A673 (cell line): ENCODE data around the gene FAM234B. TPM values are rescaled to one million over a fixed set of nuclear protein-coding genes. Genes with fewer than 3 reads are reported as not detected.

ENCODE experiments used
- BruUV-seq: library from RNA; stranded (reverse); fragments of 400-500 nt; replicated peaks from 2 replicates; lab custom pipeline; 2021; lab: Mats Ljungman, UMichigan
- CTCF ChIA-PET: fragments of 300-600 bp; sonication (Branson Sonifier 250); formaldehyde crosslinking; loops from one replicate; lab custom pipeline; 2022; ENCODE audit warnings: antibody characterized with exemption; lab: Charles Lee
- POLR2A ChIA-PET: fragments of 300-600 bp; sonication (Branson Sonifier 250); formaldehyde crosslinking; loops from one replicate; lab custom pipeline; 2022; ENCODE audit warnings: antibody characterized with exemption; ENCODE audit not compliant: low non-redundant PET; lab: Charles Lee
- DNase-seq: peaks from one replicate; pipeline ENCODE4 v3.0.0-alpha.2; 2015; ENCODE audit warnings: low spot score
- H3K27ac ChIP-seq: fragments of 200-600 bp; sonication (generic); 2 replicates; pipeline ENCODE4 v1.5.1; 2016; ENCODE audit warnings: mixed run types, low read depth, mild to moderate bottlenecking, mixed read lengths, antibody characterized with exemption, low read length; ENCODE audit not compliant: poor library complexity, severe bottlenecking
- H3K27me3 ChIP-seq: fragments of 200-600 bp; sonication (generic); replicated peaks from 2 replicates; pipeline ENCODE4 v1.6.1; 2017; ENCODE audit warnings: mixed run types, low read depth, mild to moderate bottlenecking, mixed read lengths, antibody characterized with exemption, low read length; ENCODE audit not compliant: insufficient read depth, poor library complexity
- H3K36me3 ChIP-seq: fragments of 200-600 bp; sonication (generic); 2 replicates; pipeline ENCODE4 v1.6.1; 2016; ENCODE audit warnings: mixed run types, mild to moderate bottlenecking, mixed read lengths, antibody characterized with exemption, low read length; ENCODE audit not compliant: insufficient read depth, poor library complexity, severe bottlenecking
- H3K4me1 ChIP-seq: fragments of 200-600 bp; sonication (generic); 2 replicates; pipeline ENCODE4 v1.6.1; 2017; ENCODE audit warnings: mixed run types, mild to moderate bottlenecking, mixed read lengths, antibody characterized with exemption, low read length; ENCODE audit not compliant: insufficient read depth, poor library complexity, severe bottlenecking
- H3K4me3 ChIP-seq: fragments of 200-600 bp; sonication (generic); 2 replicates; pipeline ENCODE4 v1.5.1; 2016; ENCODE audit warnings: low read depth, mixed run types, mild to moderate bottlenecking, mixed read lengths, low read length; ENCODE audit not compliant: poor library complexity, severe bottlenecking
- H3K9me3 ChIP-seq: fragments of 200-600 bp; sonication (generic); 2 replicates; pipeline ENCODE4 v1.6.1; 2016; ENCODE audit warnings: mixed run types, low read depth, mild to moderate bottlenecking, mixed read lengths, antibody characterized with exemption, low read length; ENCODE audit not compliant: poor library complexity, severe bottlenecking
- CTCF ChIP-seq: fragments of 300-800, 200-600 bp; sonication (generic); conservative IDR thresholded peaks from 2 replicates; pipeline ENCODE4 v1.5.1; 2017; ENCODE audit warnings: low read depth, mild to moderate bottlenecking, antibody characterized with exemption, low read length, moderate library complexity, mixed read lengths
- EZH2 ChIP-seq: fragments of 200-600 bp; sonication (generic); IDR thresholded peaks from 2 replicates; pipeline ENCODE4 v1.6.1; 2017; ENCODE audit warnings: borderline replicate concordance, low read depth, mild to moderate bottlenecking, mixed read lengths, antibody characterized with exemption, low read length; ENCODE audit not compliant: poor library complexity, severe bottlenecking
- intact Hi-C: fragments of 100-400 bp; cut with micrococcal nuclease; formaldehyde crosslinking; loops from one replicate; pipeline ENCODE4 v1.10.0; 2022; ENCODE audit not compliant: unreplicated experiment
- total RNA-seq: library from RNA; stranded (reverse); gene quantifications from 2 replicates; pipeline ENCODE4 v1.2.3, GENCODE V29; 2021

Gene FAM234B
- total RNA-seq, 1 experiment from 2014 or later = 11.8 TPM

- ChIA-PET POLR2A (no interaction called here), CTCF (no interaction called here)
- Histone ChIP-seq H3K4me3 (no peak overlapping the region), H3K27ac (no peak overlapping the region), H3K9me3 (no peaks in the 10 kb centered on the region), H3K4me1 (no peaks in the 10 kb centered on the region), H3K36me3 (no peaks in the 10 kb centered on the region), H3K27me3 (no peaks in the 10 kb centered on the region)
- no TSS peak for BruUV-seq
- no peak for DNase-seq
- intact Hi-C loops = no loop called here
- TF ChIP-seq EZH2 = no peak
- TF ChIP-seq CTCF = no peak
Measured at GRCh38 chr12:13038491-13039161, 5.6 kb upstream of the FAM234B start.

GRCh38 chr12:13039328-13039956, 4.7 kb upstream of the FAM234B start:
- no peak for TF ChIP-seq EZH2
- TF ChIP-seq CTCF = no peak
- Histone ChIP-seq H3K27me3 (no peaks in the 10 kb centered on the region), H3K9me3 (no peaks in the 10 kb centered on the region), H3K4me3 (no peak overlapping the region), H3K27ac (no peak overlapping the region), H3K36me3 (no peaks in the 10 kb centered on the region), H3K4me1 (no peaks in the 10 kb centered on the region)
- DNase-seq = no peak
- no TSS peak for BruUV-seq
- CTCF ChIA-PET = no interaction called here
- POLR2A ChIA-PET = no interaction called here
- intact Hi-C loops = no loop called here

GRCh38 chr12:13041224-13041623, 3.0 kb upstream of the FAM234B start:
- no TSS peak for BruUV-seq
- no peak for DNase-seq
- no peaks in the 10 kb centered on the region for H3K9me3 ChIP-seq
- H3K4me3 ChIP-seq = no peak overlapping the region
- no peak overlapping the region for H3K27ac ChIP-seq
- no peaks in the 10 kb centered on the region for H3K27me3 ChIP-seq
- intact Hi-C loops = no loop called here
- ChIA-PET POLR2A (no interaction called here), CTCF (no interaction called here)
- peaks cover 7% of the 10 kb centered on the region for H3K4me1 ChIP-seq
- no peaks in the 10 kb centered on the region for H3K36me3 ChIP-seq
- TF ChIP-seq EZH2 = no peak
- TF ChIP-seq CTCF = no peak
